ENCODE measurements around the gene ARHGAP9. TPM values are rescaled to one million over a fixed set of nuclear protein-coding genes. Genes with fewer than 3 reads are reported as not detected.

Gene ARHGAP9
- total RNA-seq, 1 donor = under 0.01 TPM

DNA sequence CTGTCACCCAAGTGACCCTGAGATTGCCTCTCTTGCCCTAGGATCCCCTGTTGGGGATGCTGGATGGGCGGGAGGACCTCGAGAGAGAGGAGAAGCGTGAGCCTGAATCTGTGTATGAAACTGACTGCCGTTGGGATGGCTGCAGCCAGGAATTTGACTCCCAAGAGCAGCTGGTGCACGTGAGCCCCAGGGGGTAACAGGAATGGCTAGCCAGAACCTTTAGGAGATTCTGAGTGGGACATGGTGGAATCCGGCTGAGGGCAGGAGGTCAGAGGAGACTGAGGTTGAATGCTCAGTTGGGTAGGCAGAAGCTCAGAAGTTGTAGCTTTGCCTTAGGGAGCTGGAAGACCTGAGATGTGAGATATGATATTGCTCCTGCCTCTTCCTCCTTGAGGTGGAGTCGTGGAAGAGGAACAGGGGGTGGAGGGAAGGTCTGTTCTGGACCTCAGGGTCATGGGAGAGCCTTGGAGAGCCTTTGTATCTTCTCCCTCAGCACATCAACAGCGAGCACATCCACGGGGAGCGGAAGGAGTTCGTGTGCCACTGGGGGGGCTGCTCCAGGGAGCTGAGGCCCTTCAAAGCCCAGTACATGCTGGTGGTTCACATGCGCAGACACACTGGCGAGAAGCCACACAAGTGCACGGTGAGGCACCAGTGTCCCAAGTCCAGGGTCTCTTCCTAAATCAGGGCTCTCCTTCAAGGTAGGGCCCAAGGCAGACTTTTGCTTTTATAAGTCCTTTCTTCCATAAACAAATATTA lies 13.7 kb downstream of the ARHGAP9 start:
- H3K4me3 ChIP-seq (ENCODE audit: low read depth, low read length) = no peak overlapping the region
- TF ChIP-seq, protein P1, sequence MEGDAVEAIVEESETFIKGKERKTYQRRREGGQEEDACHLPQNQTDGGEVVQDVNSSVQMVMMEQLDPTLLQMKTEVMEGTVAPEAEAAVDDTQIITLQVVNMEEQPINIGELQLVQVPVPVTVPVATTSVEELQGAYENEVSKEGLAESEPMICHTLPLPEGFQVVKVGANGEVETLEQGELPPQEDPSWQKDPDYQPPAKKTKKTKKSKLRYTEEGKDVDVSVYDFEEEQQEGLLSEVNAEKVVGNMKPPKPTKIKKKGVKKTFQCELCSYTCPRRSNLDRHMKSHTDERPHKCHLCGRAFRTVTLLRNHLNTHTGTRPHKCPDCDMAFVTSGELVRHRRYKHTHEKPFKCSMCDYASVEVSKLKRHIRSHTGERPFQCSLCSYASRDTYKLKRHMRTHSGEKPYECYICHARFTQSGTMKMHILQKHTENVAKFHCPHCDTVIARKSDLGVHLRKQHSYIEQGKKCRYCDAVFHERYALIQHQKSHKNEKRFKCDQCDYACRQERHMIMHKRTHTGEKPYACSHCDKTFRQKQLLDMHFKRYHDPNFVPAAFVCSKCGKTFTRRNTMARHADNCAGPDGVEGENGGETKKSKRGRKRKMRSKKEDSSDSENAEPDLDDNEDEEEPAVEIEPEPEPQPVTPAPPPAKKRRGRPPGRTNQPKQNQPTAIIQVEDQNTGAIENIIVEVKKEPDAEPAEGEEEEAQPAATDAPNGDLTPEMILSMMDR (IDR thresholded peaks at IDR 0.05; ENCODE audit: insufficient read depth, low read depth, low read length) = no peak
- no peak for DNase-seq (ENCODE audit: low read depth)

DNA sequence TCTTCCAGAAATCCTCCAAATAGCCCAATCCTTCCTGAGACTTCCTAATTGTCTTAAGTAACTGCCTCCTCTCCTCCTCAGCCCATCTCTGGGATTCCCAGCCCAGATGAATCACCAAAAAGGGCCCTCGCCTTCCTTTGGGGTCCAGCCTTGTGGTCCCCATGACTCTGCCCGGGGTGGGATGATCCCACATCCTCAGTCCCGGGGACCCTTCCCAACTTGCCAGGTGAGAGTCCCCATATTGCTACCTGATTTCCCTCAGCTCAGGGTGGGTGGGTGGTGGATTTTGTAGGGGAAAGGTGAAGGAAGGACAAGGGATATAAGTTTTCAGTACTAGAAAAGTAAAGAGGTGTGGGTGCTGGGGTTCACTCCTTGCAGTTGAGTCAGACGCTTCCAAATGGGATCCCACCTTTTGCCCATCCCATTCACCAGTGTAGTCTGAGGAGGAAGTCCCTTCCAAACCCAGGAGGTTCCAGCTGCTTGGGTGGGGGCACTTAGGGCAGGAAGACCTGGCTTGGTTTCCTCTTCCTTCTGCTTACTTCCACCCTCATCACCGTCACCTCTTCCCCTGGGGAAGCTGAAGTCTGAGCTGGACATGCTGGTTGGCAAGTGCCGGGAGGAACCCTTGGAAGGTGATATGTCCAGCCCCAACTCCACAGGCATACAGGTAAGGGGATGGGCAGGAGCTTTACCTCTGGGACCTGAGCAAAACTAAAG lies 14.5 kb downstream of the ARHGAP9 start:
- H3K4me3 ChIP-seq (ENCODE audit: low read depth, low read length) = no peak overlapping the region
- TF ChIP-seq, protein P1 (IDR thresholded peaks at IDR 0.05; ENCODE audit: insufficient read depth, low read depth, low read length) = no peak
- DNase-seq (ENCODE audit: low read depth) = no peak

DNA sequence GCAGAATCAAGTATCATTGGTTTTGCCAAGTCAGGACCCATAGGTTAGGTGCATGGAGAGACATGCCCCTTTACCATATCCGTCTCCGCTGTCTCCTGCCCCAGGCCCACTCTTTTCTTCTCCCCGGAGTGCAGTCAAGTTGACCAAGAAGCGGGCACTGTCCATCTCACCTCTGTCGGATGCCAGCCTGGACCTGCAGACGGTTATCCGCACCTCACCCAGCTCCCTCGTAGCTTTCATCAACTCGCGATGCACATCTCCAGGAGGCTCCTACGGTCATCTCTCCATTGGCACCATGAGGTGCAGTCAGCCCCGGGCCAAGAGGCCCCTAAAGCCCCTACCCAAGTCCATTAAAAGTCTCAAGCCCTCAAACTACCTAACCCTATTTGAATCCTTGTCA lies 15.1 kb downstream of the ARHGAP9 start:
- no peak overlapping the region for H3K4me3 ChIP-seq (ENCODE audit: low read depth, low read length)
- DNase-seq (ENCODE audit: low read depth) = no peak
- TF ChIP-seq, protein P1 (IDR thresholded peaks at IDR 0.05; ENCODE audit: insufficient read depth, low read depth, low read length) = no peak

DNA sequence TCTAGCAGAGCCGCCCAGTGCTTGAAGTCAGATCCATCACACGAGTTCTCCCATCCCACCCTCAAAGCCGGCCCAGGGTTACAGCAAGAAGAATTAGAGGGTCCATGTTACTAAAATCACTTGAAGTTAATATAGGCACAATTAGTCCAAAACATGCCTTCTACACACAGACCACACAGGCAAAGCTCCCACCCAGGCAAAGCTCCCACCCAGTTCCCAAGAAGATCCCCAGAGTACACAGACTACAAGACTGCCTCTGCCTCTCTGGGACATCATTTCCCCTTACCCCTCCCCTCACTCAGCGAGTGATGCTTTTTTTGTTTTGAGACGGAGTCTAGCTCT lies 16.8 kb downstream of the ARHGAP9 start:
- H3K4me3 ChIP-seq (ENCODE audit: low read depth, low read length) = no peak overlapping the region
- TF ChIP-seq, protein P1 (IDR thresholded peaks at IDR 0.05; ENCODE audit: insufficient read depth, low read depth, low read length) = no peak
- DNase-seq (ENCODE audit: low read depth) = no peak

DNA sequence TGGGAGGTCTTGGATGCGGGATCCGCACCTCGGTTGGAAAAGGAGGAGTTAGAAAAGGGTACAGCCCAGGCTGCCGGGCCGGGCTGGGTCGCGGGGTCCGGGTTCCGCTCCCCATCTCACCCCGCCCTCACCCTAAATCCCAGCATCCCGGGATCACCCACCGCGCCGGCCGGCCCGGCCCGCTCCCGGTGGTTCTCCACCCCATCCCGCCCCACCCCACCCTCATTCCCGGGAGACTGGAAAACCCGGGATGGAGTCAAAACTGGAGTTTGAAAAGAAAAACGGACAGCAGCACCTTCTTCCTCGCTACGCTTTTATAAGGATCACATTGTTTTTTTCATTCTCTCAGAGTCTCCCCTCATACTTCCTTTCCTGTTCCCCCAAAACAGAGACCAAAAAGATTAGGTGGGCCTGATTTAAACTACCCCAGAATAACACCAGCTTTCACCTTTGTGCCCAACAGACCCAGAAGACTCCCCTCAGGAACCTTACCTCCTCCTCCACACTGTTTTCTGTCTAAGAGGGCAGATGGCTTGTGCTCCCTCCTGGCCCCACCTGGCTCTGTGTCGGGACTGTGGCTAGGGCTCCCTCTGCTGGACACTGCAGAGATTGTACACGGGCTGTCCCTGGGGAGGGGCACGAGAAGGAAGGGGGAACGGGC lies 17.3 kb downstream of the ARHGAP9 start:
- H3K4me3 ChIP-seq (ENCODE audit: low read depth, low read length) = peak overlapping the region; percentile 78
- DNase-seq (ENCODE audit: low read depth) = peak; percentile 94
- TF ChIP-seq, protein P1 (IDR thresholded peaks at IDR 0.05; ENCODE audit: insufficient read depth, low read depth, low read length) = peak; percentile 98

DNA sequence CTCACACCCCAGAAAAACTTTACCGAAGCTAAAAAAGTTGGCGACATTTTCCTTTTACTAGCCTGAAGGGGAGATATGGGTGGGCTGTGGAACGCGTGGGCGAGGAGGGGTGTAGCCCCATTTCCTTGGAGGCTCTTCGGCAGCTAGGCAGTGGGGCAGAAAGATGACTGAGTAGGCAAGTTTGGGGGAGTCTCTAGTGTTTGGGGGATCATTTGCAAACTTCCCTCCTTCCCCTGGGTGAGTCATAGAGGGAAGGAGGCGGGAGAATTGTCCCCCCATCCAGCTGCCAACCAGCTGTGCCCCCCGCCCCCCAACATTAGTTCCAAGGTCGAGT lies 17.8 kb downstream of the ARHGAP9 start:
- TF ChIP-seq, protein P1 (IDR thresholded peaks at IDR 0.05; ENCODE audit: insufficient read depth, low read depth, low read length) = no peak
- peak overlapping the region; percentile 78 for H3K4me3 ChIP-seq (ENCODE audit: low read depth, low read length)
- DNase-seq (ENCODE audit: low read depth) = no peak
